Fibroblast of lung (primary cell): Measurements from ENCODE around the gene TIMP1. TPM values are rescaled to one million over a fixed set of nuclear protein-coding genes. Genes with fewer than 3 reads are reported as not detected.

ENCODE experiments used
- DNase-seq, 2 donors: peaks; one replicate each; pipeline versions ENCODE4 v3.0.0 to v3.0.0-alpha.2; 2010; ENCODE audit warnings: low read depth in 2 of 2
- H2AFZ ChIP-seq: 2 replicates; pipeline ENCODE4 v1.5.1; 2012; ENCODE audit warnings: low read length, control low read depth, inconsistent platforms
- H3K27ac ChIP-seq: 2 replicates; pipeline ENCODE4 v1.5.1; 2011; ENCODE audit warnings: low read length, control low read depth; ENCODE audit not compliant: insufficient read depth
- H3K27me3 ChIP-seq: 2 replicates; pipeline ENCODE4 v1.5.1; 2011; ENCODE audit warnings: mild to moderate bottlenecking, low read length; ENCODE audit not compliant: control insufficient read depth, insufficient read depth
- H3K36me3 ChIP-seq: 2 replicates; pipeline ENCODE4 v1.5.1; 2011; ENCODE audit warnings: low read length; ENCODE audit not compliant: control insufficient read depth, insufficient read depth
- H3K4me1 ChIP-seq: 2 replicates; pipeline ENCODE4 v1.5.1; 2011; ENCODE audit warnings: low read length; ENCODE audit not compliant: control insufficient read depth, insufficient read depth; ENCODE audit errors: extremely low read depth
- H3K4me2 ChIP-seq: 2 replicates; pipeline ENCODE4 v1.5.1; 2011; ENCODE audit warnings: low read length, control low read depth; ENCODE audit not compliant: insufficient read depth; ENCODE audit errors: extremely low read depth
- H3K4me3 ChIP-seq, 4 experiments: fragments of 200-600 bp in 1 of 4; sonication (generic) in 1 of 4; replicated peaks in 1 of 4; 2 replicates each; pipeline ENCODE4 v1.5.1; 2011 to 2016; ENCODE audit warnings: low read length in 4 of 4, low read depth in 3 of 4, mild to moderate bottlenecking in 3 of 4, control low read depth in 2 of 4, inconsistent platforms in 1 of 4, mixed read lengths in 1 of 4; ENCODE audit not compliant: insufficient read depth in 1 of 4; ENCODE audit errors: control extremely low read depth in 1 of 4
- H3K79me2 ChIP-seq: 2 replicates; pipeline ENCODE4 v1.5.1; 2012; ENCODE audit warnings: mild to moderate bottlenecking, low read length, inconsistent platforms; ENCODE audit not compliant: control insufficient read depth, insufficient read depth
- H3K9ac ChIP-seq: 2 replicates; pipeline ENCODE4 v1.5.1; 2011; ENCODE audit warnings: mild to moderate bottlenecking, low read length, control low read depth; ENCODE audit not compliant: insufficient read depth
- H3K9me3 ChIP-seq: 2 replicates; pipeline ENCODE4 v1.5.1; 2012; ENCODE audit warnings: low read depth, low read length; ENCODE audit not compliant: control insufficient read depth, insufficient read depth
- H4K20me1 ChIP-seq: 2 replicates; pipeline ENCODE4 v1.5.1; 2011; ENCODE audit warnings: low read length; ENCODE audit not compliant: control insufficient read depth, insufficient read depth; ENCODE audit errors: extremely low read depth
- CTCF ChIP-seq, 2 donors: IDR thresholded peaks in 1 of 2; conservative IDR thresholded peaks in 1 of 2; 1 replicate in 1 of 2; 2 replicates in 1 of 2; pipeline ENCODE4 v1.5.1; 2011 to 2012; ENCODE audit warnings: low read length in 2 of 2, control low read depth in 1 of 2, inconsistent platforms in 1 of 2, low read depth in 1 of 2, mild to moderate bottlenecking in 1 of 2
- EZH2 ChIP-seq: IDR thresholded peaks from 2 replicates; pipeline ENCODE4 v1.5.1; 2012; ENCODE audit warnings: low read length, control low read depth, mild to moderate bottlenecking; ENCODE audit errors: missing control alignments
- polyA plus RNA-seq, 2 donors: library from polyadenylated mRNA; depleted of rRNA in 1 of 2; stranded (reverse) in 1 of 2; unstranded in 1 of 2; fragments of >200 nt; gene quantifications; 2 replicates each; pipeline ENCODE4 v1.2.1, GENCODE V29; 2011 to 2012; ENCODE audit warnings: missing spikeins in 1 of 2
- total RNA-seq: library from RNA; depleted of rRNA; stranded (reverse); fragments of >200 nt; gene quantifications from 2 replicates; pipeline ENCODE4 v1.2.1, GENCODE V29; 2014

The TIMP1 gene
- total and polyA plus RNA-seq, 2 donors (not counting 1 experiment from before 2014, with no cell fraction given) = 845 to 1,117 TPM

- no peaks in the 10 kb centered on the region for H3K27me3 ChIP-seq
- H3K79me2 ChIP-seq = peaks cover 15% of the 10 kb centered on the region
- no peak overlapping the region for H3K9ac ChIP-seq
- no peak overlapping the region for H3K4me3 ChIP-seq
- TF ChIP-seq EZH2 (no peak), CTCF (conservative IDR thresholded peaks at IDR 0.05 in 1 of 2, IDR thresholded peaks at IDR 0.05 in 1 of 2; ENCODE audit: low read depth in 1 of 2, low read length in 2 of 2) (peak; percentile 12 to 43)
- no peaks in the 10 kb centered on the region for H3K9me3 ChIP-seq
- peak overlapping the region; percentile 23 for H3K4me2 ChIP-seq
- DNase-seq = no peak
- no peak overlapping the region for H3K27ac ChIP-seq
- no peaks in the 10 kb centered on the region for H3K4me1 ChIP-seq
- H3K36me3 ChIP-seq = peaks cover 3% of the 10 kb centered on the region
- H2AFZ ChIP-seq = no peak overlapping the region
- H4K20me1 ChIP-seq = no peaks in the 10 kb centered on the region
These were observed 19.5 kb upstream of the TIMP1 start for GRCh38 chrX:47562615-47563243.

- no peaks in the 10 kb centered on the region for H3K4me1 ChIP-seq
- peaks cover 3% of the 10 kb centered on the region for H3K36me3 ChIP-seq
- H3K4me3 ChIP-seq = no peak overlapping the region
- no peak overlapping the region for H3K4me2 ChIP-seq
- no peak overlapping the region for H3K27ac ChIP-seq
- H3K9ac ChIP-seq = no peak overlapping the region
- H3K9me3 ChIP-seq = no peaks in the 10 kb centered on the region
- peak in 1 of 2 donors; percentile 68 for DNase-seq
- peaks cover 15% of the 10 kb centered on the region for H3K79me2 ChIP-seq
- no peak overlapping the region for H2AFZ ChIP-seq
- no peaks in the 10 kb centered on the region for H4K20me1 ChIP-seq
- TF ChIP-seq EZH2 = no peak
- TF ChIP-seq CTCF (conservative IDR thresholded peaks at IDR 0.05 in 1 of 2, IDR thresholded peaks at IDR 0.05 in 1 of 2; ENCODE audit: low read depth in 1 of 2, low read length in 2 of 2) = no peak
- H3K27me3 ChIP-seq = no peaks in the 10 kb centered on the region
These were observed 18.4 kb upstream of the TIMP1 start for GRCh38 chrX:47563801-47564315.

- no peak overlapping the region for H2AFZ ChIP-seq
- H3K27ac ChIP-seq = no peak overlapping the region
- H3K4me1 ChIP-seq = no peaks in the 10 kb centered on the region
- peaks cover 3% of the 10 kb centered on the region for H3K36me3 ChIP-seq
- no peak for DNase-seq
- no peak overlapping the region for H3K9ac ChIP-seq
- H4K20me1 ChIP-seq = no peaks in the 10 kb centered on the region
- H3K27me3 ChIP-seq = no peaks in the 10 kb centered on the region
- no peak overlapping the region for H3K4me3 ChIP-seq
- TF ChIP-seq CTCF (conservative IDR thresholded peaks at IDR 0.05 in 1 of 2, IDR thresholded peaks at IDR 0.05 in 1 of 2; ENCODE audit: low read depth in 1 of 2, low read length in 2 of 2) (no peak), EZH2 (no peak)
- no peaks in the 10 kb centered on the region for H3K9me3 ChIP-seq
- peaks cover 15% of the 10 kb centered on the region for H3K79me2 ChIP-seq
- no peak overlapping the region for H3K4me2 ChIP-seq
These were observed 17.7 kb upstream of the TIMP1 start for GRCh38 chrX:47564438-47565085.
